Karpas-422 (cell line): ENCODE measurements around the gene ATXN7L1. TPM values are rescaled to one million over a fixed set of nuclear protein-coding genes. Genes with fewer than 3 reads are reported as not detected.

ENCODE experiments used
- DNase-seq: peaks from one replicate; pipeline ENCODE4 v3.0.0-alpha.2; 2015
- H2AFZ ChIP-seq: fragments of 200-600 bp; sonication (generic); 2 replicates; pipeline ENCODE4 v1.6.1; 2014; ENCODE audit warnings: antibody characterized with exemption, low read length, mixed read lengths
- H3K27ac ChIP-seq: fragments of 200-600 bp; sonication (generic); 2 replicates; pipeline ENCODE4 v1.5.1; 2014; ENCODE audit warnings: mild to moderate bottlenecking, low read length, moderate library complexity
- H3K27me3 ChIP-seq: fragments of 200-600 bp; sonication (generic); 2 replicates; pipeline ENCODE4 v1.6.1; 2014; ENCODE audit warnings: low read length, mixed read lengths
- H3K36me3 ChIP-seq: fragments of 200-600 bp; sonication (generic); 2 replicates; pipeline ENCODE4 v1.6.1; 2014; ENCODE audit warnings: low read length, mixed read lengths; ENCODE audit not compliant: insufficient read depth
- H3K4me1 ChIP-seq: fragments of 200-600 bp; sonication (generic); 2 replicates; pipeline ENCODE4 v1.6.1; 2014; ENCODE audit warnings: mild to moderate bottlenecking, low read length, mixed read lengths
- H3K4me2 ChIP-seq: fragments of 200-600 bp; sonication (generic); 2 replicates; pipeline ENCODE4 v1.6.1; 2014; ENCODE audit warnings: low read length, low read depth, mild to moderate bottlenecking; ENCODE audit not compliant: poor library complexity, severe bottlenecking
- H3K4me3 ChIP-seq: fragments of 200-600 bp; sonication (generic); 2 replicates; pipeline ENCODE4 v1.5.1; 2014; ENCODE audit warnings: mild to moderate bottlenecking, antibody characterized with exemption, low read length, mixed read lengths
- H3K79me2 ChIP-seq: fragments of 200-600 bp; sonication (generic); 2 replicates; pipeline ENCODE4 v1.6.1; 2014; ENCODE audit warnings: mild to moderate bottlenecking, low read length, mixed read lengths
- H3K9ac ChIP-seq: fragments of 200-600 bp; sonication (generic); 2 replicates; pipeline ENCODE4 v1.6.0; 2014; ENCODE audit warnings: low read length
- H3K9me2 ChIP-seq: fragments of 200-600 bp; sonication (generic), shearing (Covaris generic); replicated peaks from 2 replicates; pipeline ENCODE4 v1.6.0; 2014; ENCODE audit warnings: mild to moderate bottlenecking, low read length, moderate library complexity; ENCODE audit not compliant: insufficient read depth
- H3K9me3 ChIP-seq: fragments of 300-700, 200-600 bp; sonication (generic); 2 replicates; pipeline ENCODE4 v1.6.1; 2014; ENCODE audit warnings: low read length, mixed read lengths
- H4K20me1 ChIP-seq: fragments of 200-600 bp; sonication (generic); 2 replicates; pipeline ENCODE4 v1.6.1; 2014; ENCODE audit warnings: mild to moderate bottlenecking, antibody characterized with exemption, low read length, low read depth; ENCODE audit not compliant: insufficient read depth
- total RNA-seq: library from RNA; depleted of rRNA; stranded (reverse); fragments of >200 nt; shearing (Covaris generic); gene quantifications from 2 replicates; pipeline ENCODE4 v1.2.3, GENCODE V29; 2014; ENCODE audit warnings: low replicate concordance

ATXN7L1 gene
- total RNA-seq, 1 experiment from 2014 or later: not detected

DNA sequence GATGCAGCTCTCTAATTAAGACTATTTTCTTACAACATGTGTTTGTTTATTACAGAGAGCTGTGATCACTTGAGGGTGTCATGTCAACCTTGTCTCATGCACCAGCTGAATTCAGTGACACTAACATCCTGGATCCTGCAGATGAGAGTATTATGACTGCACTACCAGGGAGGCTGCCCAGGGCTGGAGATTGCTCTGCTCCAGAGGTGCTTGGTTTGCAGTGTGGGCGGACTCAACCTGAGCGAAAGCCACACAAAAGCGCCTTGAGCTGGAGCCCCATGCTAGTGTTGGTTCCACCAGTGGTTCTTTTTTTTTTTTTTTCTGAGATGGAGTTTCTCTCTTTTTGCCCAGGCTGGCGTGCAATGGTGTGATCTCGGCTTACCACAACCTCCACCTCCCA lies 33.8 kb upstream of the ATXN7L1 start:
- no peaks in the 10 kb centered on the region for H3K79me2 ChIP-seq
- no peaks in the 10 kb centered on the region for H3K27me3 ChIP-seq
- H3K9ac ChIP-seq: no peak overlapping the region
- no peaks in the 10 kb centered on the region for H3K36me3 ChIP-seq
- no peak overlapping the region for H2AFZ ChIP-seq
- H3K4me2 ChIP-seq: no peak overlapping the region
- no peak for DNase-seq
- no peaks in the 10 kb centered on the region for H4K20me1 ChIP-seq
- no peaks in the 10 kb centered on the region for H3K9me3 ChIP-seq
- H3K9me2 ChIP-seq: no peaks in the 10 kb centered on the region
- no peak overlapping the region for H3K4me3 ChIP-seq
- no peak overlapping the region for H3K27ac ChIP-seq
- peaks cover 7% of the 10 kb centered on the region for H3K4me1 ChIP-seq

DNA sequence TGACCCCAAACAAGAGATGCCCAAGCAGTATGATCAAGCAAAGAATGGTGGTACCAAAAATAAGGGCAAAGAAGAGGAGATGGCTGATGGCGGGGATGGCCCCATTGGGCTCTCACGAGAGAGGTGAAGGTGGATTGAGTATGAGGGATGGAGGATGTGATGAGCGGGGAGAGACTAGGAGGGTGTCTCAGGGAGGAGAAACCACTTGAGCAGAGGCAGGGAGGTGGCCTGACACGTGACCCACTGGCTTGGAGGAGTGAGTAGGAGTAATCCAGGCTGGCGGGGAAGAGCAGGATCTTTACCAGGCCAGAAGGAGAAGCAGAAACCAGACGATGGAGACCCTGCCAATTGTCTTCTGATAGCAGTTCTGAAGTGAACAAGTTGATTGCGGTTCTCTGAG lies 33.3 kb upstream of the ATXN7L1 start:
- H3K9me3 ChIP-seq: no peaks in the 10 kb centered on the region
- DNase-seq: no peak
- H3K27ac ChIP-seq: no peak overlapping the region

DNA sequence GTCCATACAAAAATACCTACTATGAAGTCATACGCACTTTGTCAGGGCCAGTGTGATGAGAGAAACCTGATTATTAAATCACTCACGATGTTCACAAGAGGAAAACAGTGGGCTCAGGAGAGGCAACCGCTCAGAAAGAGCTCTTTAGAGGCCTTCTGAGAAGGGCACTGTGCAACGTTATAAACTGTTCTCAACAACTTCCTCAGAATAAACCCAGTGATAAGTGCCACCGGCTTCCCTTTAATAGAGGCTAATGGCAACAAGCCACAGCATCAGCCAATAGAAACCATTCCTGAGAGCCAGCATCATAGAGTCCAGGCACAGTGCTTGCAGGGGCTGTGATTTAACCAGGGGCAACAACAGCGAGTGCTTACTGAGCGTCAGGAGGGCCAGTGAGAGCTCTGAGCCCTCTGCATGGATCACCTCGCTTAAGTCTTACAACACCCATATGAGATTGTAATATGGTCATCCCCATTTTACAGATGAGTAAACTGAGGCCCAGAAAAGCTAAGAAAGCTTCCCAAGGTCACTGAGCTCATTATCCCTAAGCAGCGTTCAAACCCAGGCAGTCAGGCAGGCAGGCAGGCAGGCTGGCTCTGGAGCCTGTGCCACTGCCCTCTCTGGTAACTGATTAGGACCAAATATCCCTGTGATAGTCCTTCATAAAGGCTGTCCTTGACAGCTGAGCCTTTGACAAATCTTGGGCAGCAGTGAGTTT lies 30.9 kb upstream of the ATXN7L1 start:
- Histone ChIP-seq H3K27me3 (no peaks in the 10 kb centered on the region), H4K20me1 (no peaks in the 10 kb centered on the region), H3K9me3 (no peaks in the 10 kb centered on the region), H3K4me3 (no peak overlapping the region), H3K79me2 (no peaks in the 10 kb centered on the region), H3K4me1 (peaks cover 10% of the 10 kb centered on the region), H3K36me3 (no peaks in the 10 kb centered on the region), H3K9ac (no peak overlapping the region), H2AFZ (no peak overlapping the region), H3K27ac (no peak overlapping the region), H3K4me2 (no peak overlapping the region), H3K9me2 (no peaks in the 10 kb centered on the region)
- no peak for DNase-seq

More for the DNA sequence above, 33.3 kb upstream of the ATXN7L1 start:
- H2AFZ ChIP-seq: no peak overlapping the region
- no peak overlapping the region for H3K4me2 ChIP-seq
- H3K9me2 ChIP-seq: no peaks in the 10 kb centered on the region
- no peaks in the 10 kb centered on the region for H3K27me3 ChIP-seq
- peaks cover 10% of the 10 kb centered on the region for H3K4me1 ChIP-seq
- no peaks in the 10 kb centered on the region for H4K20me1 ChIP-seq
- H3K4me3 ChIP-seq: no peak overlapping the region
- H3K36me3 ChIP-seq: no peaks in the 10 kb centered on the region
- no peak overlapping the region for H3K9ac ChIP-seq
- H3K79me2 ChIP-seq: no peaks in the 10 kb centered on the region

DNA sequence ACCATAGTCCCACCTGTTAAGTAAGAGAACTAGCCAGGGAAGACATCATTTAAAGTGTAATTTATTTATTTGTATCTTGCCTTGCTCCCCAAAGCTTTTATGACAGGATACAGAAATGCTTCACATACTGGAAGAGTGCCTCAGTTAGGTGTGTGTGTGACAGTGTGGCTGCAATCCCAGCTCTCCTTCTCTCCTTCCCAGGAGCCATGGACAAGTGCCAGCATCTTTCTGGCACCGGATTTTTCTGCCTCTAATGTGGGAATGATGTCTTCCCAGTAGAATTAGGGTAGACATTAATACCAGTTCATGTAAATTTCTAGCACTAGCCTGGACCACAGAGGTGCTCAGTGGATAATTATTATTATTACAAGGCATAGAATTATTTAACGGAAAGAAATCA lies 30.3 kb upstream of the ATXN7L1 start:
- no peaks in the 10 kb centered on the region for H3K9me2 ChIP-seq
- H3K27ac ChIP-seq: no peak overlapping the region
- H3K4me1 ChIP-seq: peaks cover 10% of the 10 kb centered on the region
- no peaks in the 10 kb centered on the region for H3K27me3 ChIP-seq
- no peaks in the 10 kb centered on the region for H3K79me2 ChIP-seq
- H2AFZ ChIP-seq: no peak overlapping the region
- H3K9ac ChIP-seq: no peak overlapping the region
- H4K20me1 ChIP-seq: no peaks in the 10 kb centered on the region
- H3K36me3 ChIP-seq: no peaks in the 10 kb centered on the region
- no peak overlapping the region for H3K4me3 ChIP-seq
- no peak overlapping the region for H3K4me2 ChIP-seq
- no peaks in the 10 kb centered on the region for H3K9me3 ChIP-seq
- DNase-seq: no peak

DNA sequence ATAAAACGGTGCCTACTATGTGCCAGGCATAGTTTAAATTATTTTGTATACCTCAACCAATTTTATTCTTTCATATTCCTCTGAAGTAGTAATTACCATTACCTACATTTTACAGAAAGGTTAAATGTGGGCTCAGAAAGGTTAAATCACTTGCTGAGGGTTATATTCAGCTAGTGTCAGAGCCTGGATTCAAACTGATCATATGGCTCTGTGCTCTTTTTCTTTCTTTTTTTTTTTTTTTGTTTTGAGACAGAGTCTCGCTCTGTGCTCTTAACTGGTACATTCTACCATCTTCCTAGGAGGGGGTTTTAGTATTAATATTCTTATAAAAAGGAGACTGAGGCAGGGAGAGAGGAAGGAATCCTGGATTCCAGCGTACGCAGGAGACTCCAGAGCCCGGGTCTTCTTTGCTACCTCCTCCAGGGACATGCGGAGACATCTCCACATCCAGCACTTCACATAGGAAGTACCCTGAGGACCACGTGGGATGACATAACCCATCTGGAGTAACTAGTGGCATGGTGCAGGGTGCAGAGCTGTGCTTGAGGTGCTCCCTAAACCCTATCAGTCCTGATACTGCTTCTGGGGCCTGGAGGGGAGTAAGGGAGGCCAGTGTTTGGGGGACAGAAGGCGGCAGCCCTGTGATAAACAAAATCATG lies 29.6 kb upstream of the ATXN7L1 start:
- Histone ChIP-seq H3K9me3 (no peaks in the 10 kb centered on the region), H3K27ac (no peak overlapping the region), H3K4me1 (peaks cover 10% of the 10 kb centered on the region), H3K4me3 (no peak overlapping the region), H3K36me3 (no peaks in the 10 kb centered on the region), H2AFZ (no peak overlapping the region), H4K20me1 (no peaks in the 10 kb centered on the region), H3K9me2 (no peaks in the 10 kb centered on the region), H3K9ac (no peak overlapping the region), H3K27me3 (no peaks in the 10 kb centered on the region), H3K79me2 (no peaks in the 10 kb centered on the region), H3K4me2 (no peak overlapping the region)
- DNase-seq: no peak

DNA sequence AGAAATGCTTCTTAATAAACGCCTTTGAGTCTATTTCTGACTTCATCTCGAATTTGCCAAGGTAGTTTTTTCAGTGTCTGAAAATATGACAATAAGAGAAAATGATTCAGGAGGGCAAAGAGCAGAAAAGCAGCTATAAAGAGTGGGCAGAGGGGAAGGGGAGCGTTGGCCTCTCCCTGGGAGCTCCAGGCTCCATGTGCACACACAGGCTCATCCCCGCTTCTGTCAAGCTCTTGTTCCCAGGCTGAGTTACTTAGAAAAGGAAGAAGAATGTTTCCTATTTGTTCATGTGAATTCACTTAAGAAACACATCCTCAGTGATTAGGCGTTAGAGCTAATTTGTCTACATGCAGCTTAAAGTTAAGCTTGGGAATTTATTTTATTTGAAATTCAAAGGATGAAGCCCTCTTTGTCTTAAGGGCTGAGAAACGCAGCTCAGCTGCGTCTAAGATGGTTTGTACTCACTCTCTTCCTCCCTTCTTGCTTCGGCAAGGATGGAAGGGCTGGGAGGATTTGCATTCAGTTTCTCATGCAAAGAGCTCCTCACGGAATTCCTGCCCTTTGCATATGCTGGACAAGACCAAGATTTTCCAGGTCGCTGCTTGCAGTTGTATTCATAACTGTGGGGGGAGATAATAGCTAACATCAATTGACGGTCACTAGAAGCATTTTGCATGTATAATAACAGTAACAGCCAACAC lies 29.0 kb upstream of the ATXN7L1 start:
- Histone ChIP-seq H3K27ac (no peak overlapping the region), H3K79me2 (no peaks in the 10 kb centered on the region), H3K4me2 (no peak overlapping the region), H3K9me3 (no peaks in the 10 kb centered on the region), H3K4me3 (no peak overlapping the region), H3K4me1 (peaks cover 10% of the 10 kb centered on the region), H3K36me3 (no peaks in the 10 kb centered on the region), H3K27me3 (no peaks in the 10 kb centered on the region), H4K20me1 (no peaks in the 10 kb centered on the region), H2AFZ (no peak overlapping the region), H3K9ac (no peak overlapping the region), H3K9me2 (no peaks in the 10 kb centered on the region)
- no peak for DNase-seq

DNA sequence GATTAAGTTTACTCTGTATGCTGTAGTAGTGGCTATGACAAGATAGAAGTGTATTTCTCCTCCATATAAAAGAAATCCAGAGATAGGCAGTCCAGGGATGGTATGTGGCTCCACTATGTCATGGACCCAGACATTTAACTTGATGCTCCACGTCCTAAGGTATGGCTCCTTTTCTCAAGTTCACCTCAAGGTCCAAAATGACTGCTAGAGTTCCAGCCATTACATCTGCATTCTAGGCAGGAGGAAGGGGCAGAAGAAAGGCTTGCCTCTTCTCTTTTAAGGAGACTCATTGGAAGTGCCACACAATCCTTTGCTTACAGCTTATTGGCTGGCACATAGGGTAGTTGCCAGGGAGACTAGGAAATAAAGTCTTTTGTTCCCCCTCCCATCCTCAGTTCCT lies 27.7 kb upstream of the ATXN7L1 start:
- no peak for DNase-seq
- no peak overlapping the region for H3K27ac ChIP-seq
- no peaks in the 10 kb centered on the region for H3K79me2 ChIP-seq
- H3K4me1 ChIP-seq: peaks cover 10% of the 10 kb centered on the region
- H3K9me3 ChIP-seq: no peaks in the 10 kb centered on the region
- H3K27me3 ChIP-seq: no peaks in the 10 kb centered on the region
- H4K20me1 ChIP-seq: no peaks in the 10 kb centered on the region
- no peaks in the 10 kb centered on the region for H3K36me3 ChIP-seq
- H3K9ac ChIP-seq: no peak overlapping the region
- no peak overlapping the region for H3K4me3 ChIP-seq
- no peaks in the 10 kb centered on the region for H3K9me2 ChIP-seq
- no peak overlapping the region for H2AFZ ChIP-seq
- no peak overlapping the region for H3K4me2 ChIP-seq

DNA sequence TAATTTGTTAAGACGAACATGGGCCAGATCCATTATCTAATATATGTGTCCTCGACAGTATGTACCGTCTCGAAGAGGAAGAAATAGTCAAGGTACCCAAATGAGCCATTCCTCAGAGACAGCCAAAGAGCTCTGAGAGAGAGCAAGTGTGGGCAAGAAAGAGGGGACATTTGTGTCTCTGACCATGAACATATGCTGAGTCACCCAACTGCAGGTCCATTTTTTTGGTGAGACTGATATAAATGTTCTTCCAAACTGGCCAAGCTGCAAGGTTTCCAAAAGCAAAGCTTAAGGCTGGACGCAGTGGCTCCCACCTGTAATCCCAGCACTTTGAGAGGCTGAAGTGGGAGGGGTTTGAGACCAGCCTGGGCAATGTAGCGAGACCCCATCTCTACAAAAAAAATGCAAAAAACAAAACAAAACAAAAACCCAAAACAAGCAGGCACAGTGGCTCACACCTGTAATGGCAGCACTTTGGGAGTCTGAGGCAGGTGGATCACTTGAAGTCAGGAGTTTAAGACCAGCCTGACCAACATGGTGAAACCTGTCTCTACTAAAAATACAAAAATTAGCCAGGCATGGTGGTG lies 26.0 kb upstream of the ATXN7L1 start:
- H3K4me3 ChIP-seq: no peak overlapping the region
- H3K9me2 ChIP-seq: no peaks in the 10 kb centered on the region
- DNase-seq: no peak
- no peaks in the 10 kb centered on the region for H3K9me3 ChIP-seq
- no peak overlapping the region for H3K9ac ChIP-seq
- H3K27me3 ChIP-seq: no peaks in the 10 kb centered on the region
- no peaks in the 10 kb centered on the region for H3K79me2 ChIP-seq
- no peak overlapping the region for H2AFZ ChIP-seq
- H4K20me1 ChIP-seq: no peaks in the 10 kb centered on the region
- H3K4me2 ChIP-seq: no peak overlapping the region
- H3K4me1 ChIP-seq: peaks cover 10% of the 10 kb centered on the region
- no peaks in the 10 kb centered on the region for H3K36me3 ChIP-seq
- H3K27ac ChIP-seq: no peak overlapping the region
